SK-N-MC (cell line): ENCODE measurements around the gene PPP1R11.

Experiments
- EZH2 ChIP-seq: fragments of 200-600 bp; sonication (generic); IDR thresholded peaks from one replicate; pipeline ENCODE4 v1.6.1; 2017; ENCODE audit warnings: antibody characterized with exemption
- POLR2AphosphoS5 ChIP-seq: IDR thresholded peaks from 2 replicates; pipeline ENCODE4 v1.6.1; 2012; ENCODE audit warnings: mild to moderate bottlenecking, low read depth, low read length, borderline replicate concordance

GRCh38 chr6:30087876-30088275, 20.9 kb downstream of the PPP1R11 start:
- TF ChIP-seq EZH2: no peak
- TF ChIP-seq POLR2AphosphoS5: no peak
